HCT116 (cell line): ENCODE results near the gene PDE8A. TPM values are rescaled to one million over a fixed set of nuclear protein-coding genes. Genes with fewer than 3 reads are reported as not detected.
A peak's percentile ranks its signal among the peaks of the same experiment; 100 is the strongest.

Experiments used
- ATAC-seq: fragments of 200-7000 bp; cut with Tn5 transposase; 2 replicates; pipeline ENCODE4 v1.9.1; 2020; ENCODE audit warnings: mild to moderate bottlenecking, moderate library complexity
- BruUV-seq: library from RNA; stranded (reverse); fragments of 400-500 nt; replicated peaks from 2 replicates; lab custom pipeline; 2021; lab: Mats Ljungman, UMichigan
- CTCF ChIA-PET: fragments of 300-600 bp; sonication (Branson Sonifier 250); formaldehyde crosslinking; loops from one replicate; lab custom pipeline; 2021; ENCODE audit warnings: antibody characterized with exemption; lab: Charles Lee
- POLR2A ChIA-PET: fragments of 300-600, 350-600 bp; sonication (Branson Sonifier 250); formaldehyde crosslinking; loops from one replicate; lab custom pipeline; 2021; ENCODE audit warnings: antibody characterized with exemption; lab: Charles Lee
- RAD21 ChIA-PET, 2 experiments: fragments of 300-600 bp; sonication (Branson Sonifier 250); formaldehyde crosslinking; loops; one replicate each; lab custom pipeline; 2023; ENCODE audit warnings: low total read pairs in 2 of 2; ENCODE audit not compliant: uncharacterized antibody in 2 of 2, unreplicated experiment in 2 of 2, low non-redundant PET in 1 of 2; lab: Charles Lee
- DNase-seq: peaks from one replicate; pipeline ENCODE4 v3.0.0-alpha.2; 2010; ENCODE audit warnings: low read depth, low spot score
- H2AFZ ChIP-seq: fragments of 200-600 bp; shearing (Covaris generic), sonication (generic); 2 replicates; pipeline ENCODE4 v1.6.1; 2017; ENCODE audit warnings: low read depth, mixed run types, mixed read lengths, antibody characterized with exemption, low read length; ENCODE audit not compliant: poor library complexity, severe bottlenecking
- H3K27ac ChIP-seq: 2 replicates; pipeline ENCODE4 v1.5.1; 2012; ENCODE audit warnings: low read depth, low read length
- H3K27me3 ChIP-seq: fragments of 200-600 bp; sonication (generic); 2 replicates; pipeline ENCODE4 v1.6.1; 2016; ENCODE audit warnings: mixed run types, low read length, mixed read lengths; ENCODE audit not compliant: insufficient read depth
- H3K36me3 ChIP-seq, 2 experiments: fragments of 200-500 bp in 1 of 2; fragments of 200-600 bp in 1 of 2; sonication (Bioruptor generic) in 1 of 2; sonication (generic) in 1 of 2; 2 replicates each; pipeline versions ENCODE4 v1.5.1 to v1.6.1; 2014 to 2016; ENCODE audit warnings: low read length in 2 of 2, inconsistent platforms in 1 of 2, mixed read lengths in 1 of 2, mixed run types in 1 of 2; ENCODE audit not compliant: insufficient read depth in 2 of 2, control insufficient read depth in 1 of 2
- H3K4me1 ChIP-seq, 2 experiments: fragments of 200-600 bp in 1 of 2; sonication (generic) in 1 of 2; 2 replicates each; pipeline versions ENCODE4 v1.5.1 to v1.6.1; 2012 to 2017; ENCODE audit warnings: low read length in 2 of 2, inconsistent platforms in 1 of 2, mild to moderate bottlenecking in 1 of 2, mixed read lengths in 1 of 2, mixed run types in 1 of 2, moderate library complexity in 1 of 2; ENCODE audit not compliant: insufficient read depth in 2 of 2, control insufficient read depth in 1 of 2
- H3K4me2 ChIP-seq: fragments of 200-600 bp; sonication (generic); 2 replicates; pipeline ENCODE4 v1.6.1; 2017; ENCODE audit warnings: mixed run types, low read length, mixed read lengths
- H3K4me3 ChIP-seq, 2 experiments: fragments of 200-600 bp in 1 of 2; sonication (generic) in 1 of 2; replicated peaks in 1 of 2; 2 replicates each; pipeline ENCODE4 v1.5.1; 2011 to 2016; ENCODE audit warnings: low read length in 2 of 2, control low read depth in 1 of 2, low read depth in 1 of 2, mild to moderate bottlenecking in 1 of 2, mixed read lengths in 1 of 2, mixed run types in 1 of 2
- H3K79me2 ChIP-seq: fragments of 200-600 bp; sonication (generic); 2 replicates; pipeline ENCODE4 v1.6.1; 2017; ENCODE audit warnings: mild to moderate bottlenecking, mixed run types, low read length, moderate library complexity, mixed read lengths; ENCODE audit not compliant: insufficient read depth
- H3K9ac ChIP-seq: fragments of 200-600 bp; sonication (generic); 2 replicates; pipeline ENCODE4 v1.6.1; 2016; ENCODE audit warnings: low read length, mixed read lengths
- H3K9me2 ChIP-seq: fragments of 200-600 bp; sonication (generic), shearing (Covaris generic); 2 replicates; pipeline ENCODE4 v1.6.1; 2017; ENCODE audit warnings: mixed run types, mild to moderate bottlenecking, moderate library complexity; ENCODE audit not compliant: insufficient read depth
- H3K9me3 ChIP-seq, 2 experiments: fragments of 200-500 bp in 1 of 2; fragments of 200-600 bp in 1 of 2; sonication (Bioruptor generic) in 1 of 2; sonication (generic) in 1 of 2; 2 replicates each; pipeline ENCODE4 v1.6.1; 2014 to 2017; ENCODE audit warnings: low read length in 2 of 2, mixed read lengths in 2 of 2, inconsistent platforms in 1 of 2, low read depth in 1 of 2, mild to moderate bottlenecking in 1 of 2, mixed run types in 1 of 2, moderate library complexity in 1 of 2; ENCODE audit not compliant: control insufficient read depth in 1 of 2, insufficient read depth in 1 of 2
- H4K20me1 ChIP-seq: fragments of 200-600 bp; sonication (generic), shearing (Covaris generic); 2 replicates; pipeline ENCODE4 v1.6.1; 2017; ENCODE audit warnings: mixed run types, mild to moderate bottlenecking, moderate library complexity; ENCODE audit not compliant: insufficient read depth
- CBX3 ChIP-seq: IDR thresholded peaks from 2 replicates; pipeline ENCODE4 v1.6.1; 2012; ENCODE audit warnings: low read depth
- EGR1 ChIP-seq: IDR thresholded peaks from 2 replicates; pipeline ENCODE4 v1.6.1; 2012; ENCODE audit warnings: low read depth
- ELF1 ChIP-seq: IDR thresholded peaks from 2 replicates; pipeline ENCODE4 v1.6.1; 2012; ENCODE audit warnings: low read depth, borderline replicate concordance
- EZH2 ChIP-seq: fragments of 200-600 bp; sonication (generic); IDR thresholded peaks from 2 replicates; pipeline ENCODE4 v1.6.1; 2017; ENCODE audit warnings: antibody characterized with exemption, mixed run types
- EZH2phosphoT487 ChIP-seq: fragments of 200-600 bp; IDR thresholded peaks from 2 replicates; pipeline ENCODE4 v1.6.1; 2018; ENCODE audit warnings: antibody characterized with exemption, borderline replicate concordance
- FOSL1 ChIP-seq: IDR thresholded peaks from 2 replicates; pipeline ENCODE4 v1.6.1; 2012; ENCODE audit warnings: low read depth
- JUND ChIP-seq: IDR thresholded peaks from 2 replicates; pipeline ENCODE4 v1.6.1; 2012
- MAX ChIP-seq: IDR thresholded peaks from 2 replicates; pipeline ENCODE4 v1.6.1; 2012
- POLR2A ChIP-seq: IDR thresholded peaks from 2 replicates; pipeline ENCODE4 v1.7.0; 2011; ENCODE audit warnings: borderline replicate concordance; ENCODE audit not compliant: insufficient read depth, insufficient read length; ENCODE audit errors: extremely low read depth
- RAD21 ChIP-seq: IDR thresholded peaks from 2 replicates; pipeline ENCODE4 v1.6.1; 2012; ENCODE audit warnings: low read depth, mild to moderate bottlenecking
- SIN3A ChIP-seq: IDR thresholded peaks from 2 replicates; pipeline ENCODE4 v1.6.1; 2012; ENCODE audit warnings: low read depth
- SP1 ChIP-seq: IDR thresholded peaks from 2 replicates; pipeline ENCODE4 v1.6.1; 2012; ENCODE audit warnings: low read depth
- SRF ChIP-seq: IDR thresholded peaks from 2 replicates; pipeline ENCODE4 v1.6.1; 2012; ENCODE audit warnings: low read depth
- TCF7L2 ChIP-seq: IDR thresholded peaks from 2 replicates; pipeline ENCODE4 v1.7.0; 2011; ENCODE audit warnings: borderline replicate concordance, inconsistent platforms; ENCODE audit not compliant: insufficient read depth, insufficient read length; ENCODE audit errors: extremely low read depth
- YY1 ChIP-seq: IDR thresholded peaks from 2 replicates; pipeline ENCODE4 v1.6.1; 2011; ENCODE audit warnings: low read length, low read depth, moderate library complexity, mild to moderate bottlenecking; ENCODE audit not compliant: insufficient replicate concordance; ENCODE audit errors: extremely low read depth
- ZBTB33 ChIP-seq: IDR thresholded peaks from 2 replicates; pipeline ENCODE4 v1.6.1; 2011; ENCODE audit warnings: mild to moderate bottlenecking, low read length, moderate library complexity; ENCODE audit not compliant: insufficient replicate concordance; ENCODE audit errors: extremely low read depth
- ZNF274 ChIP-seq: fragments of 200-500 bp; sonication (Bioruptor generic); IDR thresholded peaks from 2 replicates; pipeline ENCODE4 v1.6.1; 2014; ENCODE audit warnings: mild to moderate bottlenecking, low read depth, low read length, inconsistent platforms
- intact Hi-C: fragments of 100-400 bp; cut with micrococcal nuclease; formaldehyde crosslinking; loops from 2 replicates; pipeline ENCODE4 v1.10.0; 2022
- total RNA-seq: library from RNA; stranded (reverse); gene quantifications from one replicate; pipeline ENCODE4 v1.2.1, GENCODE V29; 2021; ENCODE audit not compliant: unreplicated experiment
- TF ChIP-seq, protein P1 (sequence below): IDR thresholded peaks from 2 replicates; pipeline ENCODE4 v1.6.1; 2012; ENCODE audit warnings: low read depth

PDE8A gene
- total RNA-seq, 1 experiment from 2014 or later, result 37.8 TPM

GRCh38 chr15:85029221-85029620 is 47.6 kb downstream of the PDE8A start (continued):
- TF ChIP-seq TCF7L2 (no peak), EZH2 (no peak), JUND (no peak), ZNF274 (no peak), SRF (no peak)

- Histone ChIP-seq H3K4me3 (no peak overlapping the region), H2AFZ (no peak overlapping the region), H3K9ac (no peak overlapping the region), H3K27me3 (no peaks in the 10 kb centered on the region), H3K27ac (no peak overlapping the region), H3K9me2 (no peaks in the 10 kb centered on the region), H3K4me1 (peaks cover 8 to 14% of the 10 kb centered on the region in 2 experiments), H3K36me3 (no peaks in the 10 kb centered on the region), H3K9me3 (no peaks in the 10 kb centered on the region), H3K79me2 (peaks cover 72% of the 10 kb centered on the region), H3K4me2 (peak overlapping the region; percentile 30; the same call in 1 of the 2 replicates), H4K20me1 (no peaks in the 10 kb centered on the region; the same call in 1 of the 2 replicates)
- POLR2A ChIA-PET, result interaction anchor here (0.8 kb wide), 1 partner anchor 10 kb away, joined by 3 read pairs; no protein-coding TSS in a partner anchor
- RAD21 ChIA-PET, result no interaction called here
- ATAC-seq (peak; percentile 52), DNase-seq (no peak)
- CTCF ChIA-PET, result interaction anchor here (1.6 kb wide), 1 partner anchor 14 kb away, joined by 3 read pairs; no protein-coding TSS in a partner anchor
- intact Hi-C loops, result no loop called here
- BruUV-seq, result no TSS peak
- TF ChIP-seq ZNF274 (no peak), EGR1 (no peak), RAD21 (no peak), ZBTB33 (no peak), YY1 (no peak), ELF1 (no peak), CBX3 (no peak), POLR2A (no peak), SP1 (no peak), TCF7L2 (no peak), FOSL1 (no peak), EZH2phosphoT487 (no peak), MAX (no peak), SIN3A (no peak)
- TF ChIP-seq, protein P1, sequence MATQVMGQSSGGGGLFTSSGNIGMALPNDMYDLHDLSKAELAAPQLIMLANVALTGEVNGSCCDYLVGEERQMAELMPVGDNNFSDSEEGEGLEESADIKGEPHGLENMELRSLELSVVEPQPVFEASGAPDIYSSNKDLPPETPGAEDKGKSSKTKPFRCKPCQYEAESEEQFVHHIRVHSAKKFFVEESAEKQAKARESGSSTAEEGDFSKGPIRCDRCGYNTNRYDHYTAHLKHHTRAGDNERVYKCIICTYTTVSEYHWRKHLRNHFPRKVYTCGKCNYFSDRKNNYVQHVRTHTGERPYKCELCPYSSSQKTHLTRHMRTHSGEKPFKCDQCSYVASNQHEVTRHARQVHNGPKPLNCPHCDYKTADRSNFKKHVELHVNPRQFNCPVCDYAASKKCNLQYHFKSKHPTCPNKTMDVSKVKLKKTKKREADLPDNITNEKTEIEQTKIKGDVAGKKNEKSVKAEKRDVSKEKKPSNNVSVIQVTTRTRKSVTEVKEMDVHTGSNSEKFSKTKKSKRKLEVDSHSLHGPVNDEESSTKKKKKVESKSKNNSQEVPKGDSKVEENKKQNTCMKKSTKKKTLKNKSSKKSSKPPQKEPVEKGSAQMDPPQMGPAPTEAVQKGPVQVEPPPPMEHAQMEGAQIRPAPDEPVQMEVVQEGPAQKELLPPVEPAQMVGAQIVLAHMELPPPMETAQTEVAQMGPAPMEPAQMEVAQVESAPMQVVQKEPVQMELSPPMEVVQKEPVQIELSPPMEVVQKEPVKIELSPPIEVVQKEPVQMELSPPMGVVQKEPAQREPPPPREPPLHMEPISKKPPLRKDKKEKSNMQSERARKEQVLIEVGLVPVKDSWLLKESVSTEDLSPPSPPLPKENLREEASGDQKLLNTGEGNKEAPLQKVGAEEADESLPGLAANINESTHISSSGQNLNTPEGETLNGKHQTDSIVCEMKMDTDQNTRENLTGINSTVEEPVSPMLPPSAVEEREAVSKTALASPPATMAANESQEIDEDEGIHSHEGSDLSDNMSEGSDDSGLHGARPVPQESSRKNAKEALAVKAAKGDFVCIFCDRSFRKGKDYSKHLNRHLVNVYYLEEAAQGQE, result no peak
- TF ChIP-seq, all 23 proteins: peak for 0
Observed at GRCh38 chr15:85030301-85030929, 48.8 kb downstream of the PDE8A start.
